SH-SY5Y (cell line): ENCODE data around the gene LENG9.

Source experiments
- GATA2 ChIP-seq: IDR thresholded peaks from 2 replicates; pipeline ENCODE4 v1.6.1; 2011; ENCODE audit warnings: mild to moderate bottlenecking, low read depth, low read length
- GATA3 ChIP-seq: IDR thresholded peaks from 2 replicates; pipeline ENCODE4 v1.6.1; 2011; ENCODE audit warnings: low read depth, mild to moderate bottlenecking, low read length, moderate library complexity

GRCh38 chr19:54424660-54425381 lies 38.8 kb downstream of the LENG9 start:
- TF ChIP-seq GATA2 (no peak), GATA3 (no peak)
